OCI-LY1 (cell line): Measurements from ENCODE around the gene SHTN1.

Source experiments
- H2AFZ ChIP-seq: fragments of 200-600 bp; sonication (generic), shearing (Covaris generic); 2 replicates; pipeline ENCODE4 v1.6.0; 2014; ENCODE audit warnings: antibody characterized with exemption, mild to moderate bottlenecking, low read length
- H3F3A ChIP-seq: fragments of 200-600 bp; sonication (generic), shearing (Covaris generic); 2 replicates; pipeline ENCODE4 v1.6.0; 2014; ENCODE audit warnings: mild to moderate bottlenecking, antibody characterized with exemption, low read length, moderate library complexity; ENCODE audit not compliant: insufficient read depth
- H3K27ac ChIP-seq: fragments of 200-600 bp; sonication (generic); 2 replicates; pipeline ENCODE4 v1.5.1; 2014; ENCODE audit warnings: low read length, mixed run types, mild to moderate bottlenecking, low read depth; ENCODE audit not compliant: poor library complexity, severe bottlenecking
- H3K27me3 ChIP-seq: fragments of 200-600 bp; sonication (generic); 2 replicates; pipeline ENCODE4 v1.6.0; 2014; ENCODE audit warnings: antibody characterized with exemption, mild to moderate bottlenecking, low read length, moderate library complexity; ENCODE audit not compliant: insufficient read depth
- H3K36me3 ChIP-seq: fragments of 200-600 bp; sonication (generic); 2 replicates; pipeline ENCODE4 v1.6.1; 2014; ENCODE audit warnings: mild to moderate bottlenecking, antibody characterized with exemption, low read length, moderate library complexity, mixed read lengths; ENCODE audit not compliant: insufficient read depth
- H3K4me1 ChIP-seq: fragments of 200-600 bp; sonication (generic); 2 replicates; pipeline ENCODE4 v1.5.1; 2014; ENCODE audit warnings: mild to moderate bottlenecking, low read length, moderate library complexity; ENCODE audit not compliant: insufficient read depth, severe bottlenecking
- H3K4me2 ChIP-seq: fragments of 200-600 bp; sonication (generic), shearing (Covaris generic); 2 replicates; pipeline ENCODE4 v1.6.1; 2014; ENCODE audit warnings: low read length
- H3K4me3 ChIP-seq: fragments of 200-600 bp; sonication (generic); 2 replicates; pipeline ENCODE4 v1.5.1; 2014; ENCODE audit warnings: low read length, low read depth, mild to moderate bottlenecking, mixed read lengths; ENCODE audit not compliant: poor library complexity, severe bottlenecking
- H3K79me2 ChIP-seq: fragments of 200-600 bp; shearing (Covaris generic); 2 replicates; pipeline ENCODE4 v1.6.1; 2016; ENCODE audit warnings: mixed run types, low read length, mixed read lengths; ENCODE audit not compliant: insufficient read depth
- H3K9ac ChIP-seq: fragments of 200-600 bp; sonication (generic), shearing (Covaris generic); 2 replicates; pipeline ENCODE4 v1.6.1; 2014; ENCODE audit warnings: mild to moderate bottlenecking, low read length, mixed read lengths
- H3K9me2 ChIP-seq: fragments of 200-600 bp; sonication (generic), shearing (Covaris generic); 2 replicates; pipeline ENCODE4 v1.6.1; 2014; ENCODE audit warnings: low read depth, mild to moderate bottlenecking, low read length, mixed read lengths
- H3K9me3 ChIP-seq: fragments of 200-600 bp; shearing (Covaris generic); 2 replicates; pipeline ENCODE4 v1.6.1; 2014; ENCODE audit warnings: low read length, mixed read lengths
- H4K20me1 ChIP-seq: fragments of 200-600 bp; sonication (generic), shearing (Covaris generic); 2 replicates; pipeline ENCODE4 v1.6.0; 2016; ENCODE audit warnings: mild to moderate bottlenecking, low read length; ENCODE audit not compliant: insufficient read depth
- EZH2 ChIP-seq: fragments of 200-600 bp; sonication (generic), shearing (Covaris generic); IDR thresholded peaks from 2 replicates; pipeline ENCODE4 v1.8.0; 2017; ENCODE audit warnings: borderline replicate concordance, mixed run types, mild to moderate bottlenecking, antibody characterized with exemption, low read length, moderate library complexity, mixed read lengths
- TF ChIP-seq, protein P1 (sequence below): fragments of 200-600 bp; sonication (generic), shearing (Covaris generic); IDR thresholded peaks from 2 replicates; pipeline ENCODE4 v1.5.1; 2017; ENCODE audit warnings: mild to moderate bottlenecking, antibody characterized with exemption, low read length, moderate library complexity, mixed read lengths

Gene SHTN1

DNA sequence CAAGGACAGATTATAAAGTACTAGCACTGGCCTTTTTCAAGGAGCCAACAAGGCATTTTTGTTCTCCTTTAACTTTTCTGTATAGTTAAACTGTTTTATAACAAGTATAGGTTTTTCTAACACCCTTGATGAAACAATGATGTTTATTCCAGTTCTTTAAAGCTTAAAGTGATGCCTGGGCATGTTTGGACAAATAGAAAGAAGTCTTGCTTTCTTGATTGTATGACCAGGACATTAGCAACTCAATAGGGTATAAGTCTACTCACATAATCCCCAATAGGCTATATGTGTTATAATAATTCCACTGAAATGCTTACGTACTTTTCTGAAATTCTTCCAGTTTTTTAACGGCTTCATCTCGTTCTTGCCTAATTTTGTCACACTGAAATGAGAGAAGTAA, 36.7 kb downstream of the SHTN1 start:
- Histone ChIP-seq H3K9me3 (no peaks in the 10 kb centered on the region), H3K9ac (no peak overlapping the region), H3K36me3 (no peaks in the 10 kb centered on the region), H3K4me1 (no peaks in the 10 kb centered on the region), H3K79me2 (no peaks in the 10 kb centered on the region), H3F3A (no peaks in the 10 kb centered on the region), H2AFZ (no peak overlapping the region), H3K4me3 (no peak overlapping the region), H3K4me2 (no peak overlapping the region), H3K9me2 (no peaks in the 10 kb centered on the region), H4K20me1 (no peaks in the 10 kb centered on the region), H3K27me3 (no peaks in the 10 kb centered on the region), H3K27ac (no peak overlapping the region)
- TF ChIP-seq, protein P1, sequence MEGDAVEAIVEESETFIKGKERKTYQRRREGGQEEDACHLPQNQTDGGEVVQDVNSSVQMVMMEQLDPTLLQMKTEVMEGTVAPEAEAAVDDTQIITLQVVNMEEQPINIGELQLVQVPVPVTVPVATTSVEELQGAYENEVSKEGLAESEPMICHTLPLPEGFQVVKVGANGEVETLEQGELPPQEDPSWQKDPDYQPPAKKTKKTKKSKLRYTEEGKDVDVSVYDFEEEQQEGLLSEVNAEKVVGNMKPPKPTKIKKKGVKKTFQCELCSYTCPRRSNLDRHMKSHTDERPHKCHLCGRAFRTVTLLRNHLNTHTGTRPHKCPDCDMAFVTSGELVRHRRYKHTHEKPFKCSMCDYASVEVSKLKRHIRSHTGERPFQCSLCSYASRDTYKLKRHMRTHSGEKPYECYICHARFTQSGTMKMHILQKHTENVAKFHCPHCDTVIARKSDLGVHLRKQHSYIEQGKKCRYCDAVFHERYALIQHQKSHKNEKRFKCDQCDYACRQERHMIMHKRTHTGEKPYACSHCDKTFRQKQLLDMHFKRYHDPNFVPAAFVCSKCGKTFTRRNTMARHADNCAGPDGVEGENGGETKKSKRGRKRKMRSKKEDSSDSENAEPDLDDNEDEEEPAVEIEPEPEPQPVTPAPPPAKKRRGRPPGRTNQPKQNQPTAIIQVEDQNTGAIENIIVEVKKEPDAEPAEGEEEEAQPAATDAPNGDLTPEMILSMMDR, result no peak
- TF ChIP-seq EZH2, result no peak

DNA sequence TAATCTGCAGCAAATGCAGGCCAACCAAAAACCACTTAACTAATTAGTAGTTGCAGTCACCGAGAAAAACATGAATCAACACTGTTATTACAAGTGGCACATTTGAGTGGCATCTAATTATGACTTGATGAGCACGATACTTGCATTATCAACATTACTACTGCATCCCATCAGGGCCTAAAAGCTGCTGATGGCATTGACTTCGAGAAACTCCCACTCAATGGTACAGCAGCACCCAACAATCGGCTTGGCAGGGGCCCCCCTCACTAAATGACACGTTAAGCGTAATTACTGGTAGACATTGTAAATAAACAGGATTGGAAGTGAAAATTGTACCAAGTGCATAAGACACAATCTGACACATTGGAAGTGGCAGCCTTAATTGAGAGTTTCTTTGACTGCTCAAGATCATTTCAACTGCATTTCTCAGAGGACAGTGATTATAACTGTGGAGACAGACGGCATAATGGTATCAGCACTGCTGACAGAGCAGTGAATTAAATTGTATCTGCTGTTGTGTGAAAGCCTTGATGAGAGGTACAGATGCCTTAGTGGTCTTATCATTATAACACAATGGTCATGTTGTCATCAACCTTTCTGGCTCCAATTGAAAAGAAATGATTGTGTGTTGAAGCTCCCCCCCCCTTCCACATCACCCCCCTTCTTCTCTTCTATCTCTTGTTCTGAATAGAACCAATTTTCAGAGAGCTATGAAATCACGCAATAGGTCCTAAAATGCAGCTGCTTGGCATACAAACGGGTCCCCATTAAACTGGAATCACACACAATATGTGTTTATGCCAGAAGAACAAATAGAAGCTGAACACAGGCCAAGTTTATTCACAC, 43.4 kb downstream of the SHTN1 start:
- H3K36me3 ChIP-seq, result no peaks in the 10 kb centered on the region
- no peaks in the 10 kb centered on the region for H3K9me3 ChIP-seq
- H3K79me2 ChIP-seq, result no peaks in the 10 kb centered on the region

DNA sequence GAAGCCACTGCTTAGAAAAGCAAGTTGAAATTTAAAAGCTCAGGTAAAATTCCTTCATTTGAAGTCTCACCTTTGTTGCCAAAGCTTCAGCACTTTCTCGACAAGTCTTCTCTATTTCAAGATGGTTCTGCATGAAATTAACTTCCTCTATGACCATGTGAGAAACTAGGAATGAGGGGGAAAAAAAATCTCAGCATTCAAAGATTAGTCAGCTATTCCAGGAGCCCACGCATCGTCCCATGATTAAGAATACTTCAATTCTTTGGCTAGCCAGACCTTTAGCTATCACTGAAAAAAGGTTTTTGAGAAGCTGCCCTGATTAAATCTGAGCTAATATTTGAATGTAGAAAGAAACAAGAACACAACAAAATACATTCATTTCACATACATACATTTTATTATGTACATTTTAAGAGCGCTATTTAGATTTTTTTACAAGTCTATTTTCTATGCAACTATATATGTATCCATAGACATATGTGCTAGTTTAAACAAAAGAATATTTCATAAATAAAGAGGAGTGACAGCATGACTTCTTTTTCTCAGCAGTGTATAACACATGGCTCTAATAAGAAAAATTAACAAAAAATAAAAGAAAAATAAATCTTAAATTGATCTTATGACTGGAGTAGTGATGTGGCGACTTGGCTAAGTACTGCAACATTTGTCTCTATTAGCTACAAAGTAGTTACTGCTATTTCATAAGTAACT, 44.8 kb downstream of the SHTN1 start:
- H3K36me3 ChIP-seq, result no peaks in the 10 kb centered on the region

More for the DNA sequence above, 43.4 kb downstream of the SHTN1 start:
- Histone ChIP-seq H3F3A (no peaks in the 10 kb centered on the region), H3K27me3 (no peaks in the 10 kb centered on the region), H4K20me1 (no peaks in the 10 kb centered on the region), H3K4me2 (no peak overlapping the region), H3K4me1 (no peaks in the 10 kb centered on the region), H3K9ac (no peak overlapping the region), H3K27ac (no peak overlapping the region), H3K9me2 (no peaks in the 10 kb centered on the region), H3K4me3 (no peak overlapping the region), H2AFZ (no peak overlapping the region)
- TF ChIP-seq, protein P1, result no peak
- no peak for TF ChIP-seq EZH2

More for the DNA sequence above, 44.8 kb downstream of the SHTN1 start:
- Histone ChIP-seq H2AFZ (no peak overlapping the region), H3K9ac (no peak overlapping the region), H3K4me2 (no peak overlapping the region), H3K4me1 (no peaks in the 10 kb centered on the region), H3K9me2 (no peaks in the 10 kb centered on the region), H3K79me2 (no peaks in the 10 kb centered on the region), H3K27me3 (no peaks in the 10 kb centered on the region), H4K20me1 (no peaks in the 10 kb centered on the region), H3K27ac (no peak overlapping the region), H3F3A (no peaks in the 10 kb centered on the region), H3K4me3 (no peak overlapping the region), H3K9me3 (no peaks in the 10 kb centered on the region)
- TF ChIP-seq, protein P1, result no peak
- no peak for TF ChIP-seq EZH2
